Activated CD4-positive, alpha-beta memory T cell treated with anti-CD3 and anti-CD28 coated beads for 36 hours (primary cell): Measurements from ENCODE around the gene MAX. TPM values are rescaled to one million over a fixed set of nuclear protein-coding genes. Genes with fewer than 3 reads are reported as not detected.
A peak's percentile ranks its signal among the peaks of the same experiment; 100 is the strongest.
"Not testable (repeated sequence)": the region's sequence is repeated elsewhere in the genome, so short reads cannot be mapped to it uniquely, and the experiment has no call there.

ENCODE experiments used
- CTCF ChIA-PET: fragments of 350-600 bp; sonication (Branson Sonifier 250); formaldehyde crosslinking; loops from one replicate; lab custom pipeline; 2021; ENCODE audit warnings: antibody characterized with exemption, inconsistent platforms; lab: Charles Lee
- POLR2A ChIA-PET: fragments of 350-600 bp; sonication (Branson Sonifier 250); formaldehyde crosslinking; loops from one replicate; lab custom pipeline; 2021; ENCODE audit warnings: antibody characterized with exemption; lab: Charles Lee
- DNase-seq: peaks from one replicate; pipeline ENCODE4 v3.0.0-alpha.2; 2020
- H3K27ac Mint-ChIP-seq: one replicate; pipeline ENCODE4 v1.8.0; 2021; ENCODE audit warnings: mixed read lengths
- H3K27me3 Mint-ChIP-seq: one replicate; pipeline ENCODE4 v1.8.0; 2021; ENCODE audit warnings: mixed read lengths
- H3K36me3 Mint-ChIP-seq: one replicate; pipeline ENCODE4 v1.8.0; 2021; ENCODE audit warnings: mixed read lengths
- H3K4me1 Mint-ChIP-seq: one replicate; pipeline ENCODE4 v1.8.0; 2021; ENCODE audit warnings: low read depth, mixed read lengths
- H3K4me3 Mint-ChIP-seq: one replicate; pipeline ENCODE4 v1.8.0; 2021; ENCODE audit warnings: mild to moderate bottlenecking, mixed read lengths
- H3K9me3 Mint-ChIP-seq: one replicate; pipeline ENCODE4 v1.8.0; 2021; ENCODE audit warnings: mixed read lengths
- intact Hi-C: fragments of 100-400 bp; cut with micrococcal nuclease; formaldehyde crosslinking; loops from one replicate; pipeline ENCODE4 v1.15.1; 2023
- total RNA-seq, 2 experiments: library from RNA; stranded (reverse); gene quantifications; one replicate each; pipeline ENCODE4 v1.2.3, GENCODE V29; 2021

The MAX gene
- total RNA-seq, 2 experiments from 2014 or later: 74.5 to 80.7 TPM

GRCh38 chr14:65101631-65102440 lies 481 bp downstream of the MAX start:
- DNase-seq: peak; percentile 52
- POLR2A ChIA-PET: interaction anchor here (0.7 to 1.4 kb wide), 3 partner anchors 18 to 115 kb away, joined by 3 read pairs; no protein-coding TSS in a partner anchor
- no peaks in the 10 kb centered on the region for H3K27me3 Mint-ChIP-seq
- H3K36me3 Mint-ChIP-seq: peaks cover 17% of the 10 kb centered on the region
- H3K9me3 Mint-ChIP-seq: no peaks in the 10 kb centered on the region
- intact Hi-C loops: loop anchor here (1.0 to 5.0 kb wide), 7 partner anchors 105 to 1460 kb away; partner anchors contain the start of genes CHURC1, FUT8, WDR89 and ZBTB1
- H3K27ac Mint-ChIP-seq: peak overlapping the region; percentile 93
- CTCF ChIA-PET: interaction anchor here (1.0 kb wide), 2 partner anchors 105 to 115 kb away, joined by 4 read pairs; partner anchors contain the start of gene FNTB
- peaks cover 42% of the 10 kb centered on the region for H3K4me1 Mint-ChIP-seq
- H3K4me3 Mint-ChIP-seq: peak overlapping the region; percentile 96

- H3K27ac Mint-ChIP-seq: peak overlapping the region; percentile 87
- ChIA-PET CTCF (interaction anchor here (0.7 to 1.0 kb wide), 3 partner anchors 105 to 744 kb away, joined by 3 to 6 read pairs (median 3); partner anchors contain the start of gene FNTB), POLR2A (interaction anchor here (0.7 to 1.4 kb wide), 3 partner anchors 17 to 115 kb away, joined by 3 read pairs; no protein-coding TSS in a partner anchor)
- H3K4me3 Mint-ChIP-seq: peak overlapping the region; percentile 96
- no peaks in the 10 kb centered on the region for H3K9me3 Mint-ChIP-seq
- H3K27me3 Mint-ChIP-seq: no peaks in the 10 kb centered on the region
- intact Hi-C loops: loop anchor here (5.0 kb wide), 2 partner anchors 746 to 1459 kb away; partner anchors contain the start of gene WDR89
- H3K36me3 Mint-ChIP-seq: peaks cover 22% of the 10 kb centered on the region
- DNase-seq: no peak
- H3K4me1 Mint-ChIP-seq: peaks cover 50% of the 10 kb centered on the region
Observed at GRCh38 chr14:65100922-65101541, 1.3 kb downstream of the MAX start.

GRCh38 chr14:65098586-65098985 lies 3.7 kb downstream of the MAX start:
- Mint-ChIP-seq H3K4me3 (peak overlapping the region; percentile 60), H3K27ac (peak overlapping the region; percentile 82), H3K4me1 (peaks cover 72% of the 10 kb centered on the region), H3K9me3 (no peaks in the 10 kb centered on the region), H3K36me3 (peaks cover 38% of the 10 kb centered on the region), H3K27me3 (no peaks in the 10 kb centered on the region)
- no peak for DNase-seq
- POLR2A ChIA-PET: interaction anchor here (1.4 kb wide), 1 partner anchor 21 kb away, joined by 3 read pairs; no protein-coding TSS in a partner anchor
- CTCF ChIA-PET: no interaction called here
- intact Hi-C loops: loop anchor here (5.0 kb wide), 1 partner anchor 1409 kb away; the partner anchor contains the start of gene GPHN

- ChIA-PET POLR2A (no interaction called here), CTCF (no interaction called here)
- Mint-ChIP-seq H3K4me3 (no peak overlapping the region), H3K27ac (peak overlapping the region; percentile 19), H3K27me3 (no peaks in the 10 kb centered on the region), H3K9me3 (no peaks in the 10 kb centered on the region), H3K4me1 (peaks cover 77% of the 10 kb centered on the region), H3K36me3 (peaks cover 48% of the 10 kb centered on the region)
- intact Hi-C loops: loop anchor here (5.0 kb wide), 1 partner anchor 1411 kb away; the partner anchor contains the start of gene GPHN
- peak; percentile 39 for DNase-seq
Observed at GRCh38 chr14:65096323-65097089, 5.8 kb downstream of the MAX start.

- ChIA-PET CTCF (no interaction called here), POLR2A (no interaction called here)
- H3K9me3 Mint-ChIP-seq: no peaks in the 10 kb centered on the region
- H3K27me3 Mint-ChIP-seq: no peaks in the 10 kb centered on the region
- no peak overlapping the region for H3K4me3 Mint-ChIP-seq
- H3K36me3 Mint-ChIP-seq: peaks cover 54% of the 10 kb centered on the region
- no peak overlapping the region for H3K27ac Mint-ChIP-seq
- H3K4me1 Mint-ChIP-seq: peaks cover 79% of the 10 kb centered on the region
- no peak for DNase-seq
- intact Hi-C loops: loop anchor here (5.0 kb wide), 1 partner anchor 1412 kb away; the partner anchor contains the start of gene GPHN
Observed at GRCh38 chr14:65095633-65096205, 6.6 kb downstream of the MAX start.

- intact Hi-C loops: no loop called here
- DNase-seq: no peak
- no peak overlapping the region for H3K27ac Mint-ChIP-seq
- POLR2A ChIA-PET: no interaction called here
- no peaks in the 10 kb centered on the region for H3K27me3 Mint-ChIP-seq
- no peak overlapping the region for H3K4me3 Mint-ChIP-seq
- CTCF ChIA-PET: no interaction called here
- H3K9me3 Mint-ChIP-seq: peaks cover 10% of the 10 kb centered on the region
- H3K4me1 Mint-ChIP-seq: peaks cover 58% of the 10 kb centered on the region
- H3K36me3 Mint-ChIP-seq: peaks cover 67% of the 10 kb centered on the region
Observed at GRCh38 chr14:65092349-65092748, 10.0 kb downstream of the MAX start.

GRCh38 chr14:65087835-65088234 lies 14.5 kb downstream of the MAX start:
- H3K4me3 Mint-ChIP-seq, H3K27me3 Mint-ChIP-seq, DNase-seq, POLR2A ChIA-PET, H3K27ac Mint-ChIP-seq, intact Hi-C loops, CTCF ChIA-PET: not testable (repeated sequence)
- H3K9me3 Mint-ChIP-seq: peaks cover 16% of the 10 kb centered on the region
- H3K36me3 Mint-ChIP-seq: peaks cover 70% of the 10 kb centered on the region
- H3K4me1 Mint-ChIP-seq: peaks cover 51% of the 10 kb centered on the region

GRCh38 chr14:65086686-65087085 lies 15.6 kb downstream of the MAX start:
- DNase-seq, H3K27ac Mint-ChIP-seq, POLR2A ChIA-PET, H3K27me3 Mint-ChIP-seq, CTCF ChIA-PET, H3K4me3 Mint-ChIP-seq, intact Hi-C loops: not testable (repeated sequence)
- peaks cover 60% of the 10 kb centered on the region for H3K4me1 Mint-ChIP-seq
- H3K9me3 Mint-ChIP-seq: peaks cover 16% of the 10 kb centered on the region
- peaks cover 74% of the 10 kb centered on the region for H3K36me3 Mint-ChIP-seq

- Mint-ChIP-seq H3K4me3 (no peak overlapping the region), H3K36me3 (peaks cover 70% of the 10 kb centered on the region), H3K27me3 (no peaks in the 10 kb centered on the region), H3K9me3 (peaks cover 16% of the 10 kb centered on the region), H3K27ac (no peak overlapping the region), H3K4me1 (peaks cover 68% of the 10 kb centered on the region)
- ChIA-PET POLR2A (interaction anchor here (0.6 to 1.3 kb wide), 4 partner anchors 16 to 601 kb away, joined by 3 to 5 read pairs (median 3); partner anchors contain the start of gene MAX), CTCF (no interaction called here)
- intact Hi-C loops: no loop called here
- no peak for DNase-seq
Observed at GRCh38 chr14:65084554-65085505, 17.5 kb downstream of the MAX start.

- intact Hi-C loops: no loop called here
- H3K9me3 Mint-ChIP-seq: peaks cover 12% of the 10 kb centered on the region
- H3K4me1 Mint-ChIP-seq: peaks cover 73% of the 10 kb centered on the region
- H3K36me3 Mint-ChIP-seq: peaks cover 58% of the 10 kb centered on the region
- POLR2A ChIA-PET: interaction anchor here (1.3 kb wide), 1 partner anchor 18 kb away, joined by 3 read pairs; no protein-coding TSS in a partner anchor
- no peak for DNase-seq
- no peak overlapping the region for H3K4me3 Mint-ChIP-seq
- H3K27me3 Mint-ChIP-seq: no peaks in the 10 kb centered on the region
- CTCF ChIA-PET: no interaction called here
- no peak overlapping the region for H3K27ac Mint-ChIP-seq
Observed at GRCh38 chr14:65082930-65083329, 19.4 kb downstream of the MAX start.
